ENCODE measurements around the gene ANKRD11.

DNA sequence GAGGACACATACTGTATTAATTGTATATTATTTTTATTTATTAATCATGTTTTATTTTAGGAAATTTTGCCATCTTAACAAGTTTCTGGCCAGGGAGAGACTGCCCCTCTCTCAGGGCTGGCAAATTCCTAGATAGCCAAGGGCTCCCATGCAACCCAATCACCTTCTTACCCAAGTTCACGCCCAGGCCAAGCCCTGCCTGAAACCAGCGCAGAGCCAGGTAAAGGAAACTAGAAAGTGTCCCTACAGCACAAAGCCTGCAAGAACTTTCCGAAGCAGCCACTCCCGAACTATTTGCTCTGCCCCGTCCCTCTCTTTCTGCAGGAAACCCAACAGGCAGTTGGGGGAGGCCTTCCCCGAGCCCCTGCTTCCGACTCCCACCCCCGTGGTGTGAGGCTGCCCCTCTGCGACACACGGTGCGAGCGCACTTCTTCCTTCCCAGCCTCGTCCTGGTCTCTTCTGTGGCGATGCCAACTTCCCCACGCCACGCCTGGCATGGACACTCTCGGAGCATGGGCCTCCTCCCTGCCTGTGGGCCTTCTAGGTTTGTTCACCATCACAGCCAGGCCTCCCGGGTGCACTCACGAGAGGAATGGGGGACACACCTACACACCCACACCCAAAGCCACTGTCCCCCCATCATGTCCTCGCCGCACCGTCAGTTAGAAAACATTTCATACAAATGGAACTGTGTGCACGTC, 172.5 kb downstream of the ANKRD11 start:
- TF ChIP-seq, protein P1, sequence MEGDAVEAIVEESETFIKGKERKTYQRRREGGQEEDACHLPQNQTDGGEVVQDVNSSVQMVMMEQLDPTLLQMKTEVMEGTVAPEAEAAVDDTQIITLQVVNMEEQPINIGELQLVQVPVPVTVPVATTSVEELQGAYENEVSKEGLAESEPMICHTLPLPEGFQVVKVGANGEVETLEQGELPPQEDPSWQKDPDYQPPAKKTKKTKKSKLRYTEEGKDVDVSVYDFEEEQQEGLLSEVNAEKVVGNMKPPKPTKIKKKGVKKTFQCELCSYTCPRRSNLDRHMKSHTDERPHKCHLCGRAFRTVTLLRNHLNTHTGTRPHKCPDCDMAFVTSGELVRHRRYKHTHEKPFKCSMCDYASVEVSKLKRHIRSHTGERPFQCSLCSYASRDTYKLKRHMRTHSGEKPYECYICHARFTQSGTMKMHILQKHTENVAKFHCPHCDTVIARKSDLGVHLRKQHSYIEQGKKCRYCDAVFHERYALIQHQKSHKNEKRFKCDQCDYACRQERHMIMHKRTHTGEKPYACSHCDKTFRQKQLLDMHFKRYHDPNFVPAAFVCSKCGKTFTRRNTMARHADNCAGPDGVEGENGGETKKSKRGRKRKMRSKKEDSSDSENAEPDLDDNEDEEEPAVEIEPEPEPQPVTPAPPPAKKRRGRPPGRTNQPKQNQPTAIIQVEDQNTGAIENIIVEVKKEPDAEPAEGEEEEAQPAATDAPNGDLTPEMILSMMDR (IDR thresholded peaks at IDR 0.05) = no peak
- no peak for TF ChIP-seq POLR2A (IDR thresholded peaks at IDR 0.05)
